ENCODE data around the gene POLR3H.

The POLR3H gene

DNA sequence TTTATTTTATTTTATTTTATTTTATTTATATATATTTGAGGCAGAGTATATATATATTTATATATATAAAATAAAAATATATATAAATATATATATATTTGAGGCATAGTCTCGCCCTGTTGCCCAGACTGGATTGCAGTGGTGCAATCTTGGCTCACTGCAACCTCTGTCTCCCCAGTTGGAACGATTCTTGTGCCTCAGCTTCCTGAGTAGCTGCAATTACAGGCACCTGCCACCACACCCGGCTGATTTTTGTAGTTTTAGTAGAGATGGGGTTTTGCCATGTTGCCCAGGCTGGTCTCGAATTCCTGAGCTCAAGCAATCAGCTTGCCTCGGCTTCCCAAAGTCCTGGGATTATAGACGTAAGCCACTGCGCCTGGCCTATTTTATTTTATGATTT, 44.0 kb downstream of the POLR3H start:
- Histone ChIP-seq H3K36me3 (ENCODE audit: control insufficient read depth, insufficient read depth, low read length) (peaks cover 19% of the 10 kb centered on the region), H3K4me1 (ENCODE audit: control insufficient read depth, insufficient read depth, low read length) (no peaks in the 10 kb centered on the region), H3K9ac (ENCODE audit: low read length) (no peak overlapping the region), H3K27ac (ENCODE audit: low read depth, low read length) (no peak overlapping the region), H3K27me3 (ENCODE audit: control insufficient read depth, insufficient read depth, low read length) (no peaks in the 10 kb centered on the region), H3K4me3 (ENCODE audit: low read length) (no peak overlapping the region)

DNA sequence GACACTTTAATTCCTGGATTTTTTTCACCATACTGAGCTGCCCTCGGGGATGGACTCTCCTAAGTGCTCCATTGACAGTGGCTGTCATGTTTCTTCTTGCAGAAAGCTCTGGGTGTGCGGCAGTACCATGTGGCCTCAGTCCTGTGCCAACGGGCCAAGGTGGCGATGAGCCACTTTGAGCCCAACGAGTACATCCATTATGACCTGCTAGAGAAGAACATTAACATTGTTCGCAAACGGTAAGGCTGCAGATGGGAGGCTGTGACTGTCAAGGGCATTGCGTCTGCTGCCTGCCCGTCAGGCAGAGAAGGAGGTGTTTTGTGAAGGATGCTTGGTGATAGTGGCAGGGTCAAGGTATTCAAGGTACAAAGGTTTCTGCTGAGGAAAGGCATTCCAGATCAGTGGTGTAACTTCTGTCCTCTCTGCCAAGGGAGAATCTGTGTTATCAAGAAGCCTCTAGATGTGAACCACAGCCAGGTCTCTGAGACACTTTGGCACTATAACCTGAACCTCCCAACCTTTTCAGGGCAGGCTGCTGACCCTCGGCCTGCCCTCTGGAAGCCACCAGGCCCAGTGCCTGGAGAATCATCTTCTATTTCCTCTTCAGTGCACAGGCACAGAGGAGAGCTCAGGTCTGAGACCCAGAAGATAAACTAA, 44.5 kb downstream of the POLR3H start:
- Histone ChIP-seq H3K9ac (ENCODE audit: low read length) (no peak overlapping the region), H3K27me3 (ENCODE audit: control insufficient read depth, insufficient read depth, low read length) (no peaks in the 10 kb centered on the region), H3K4me3 (ENCODE audit: low read length) (no peak overlapping the region), H3K4me1 (ENCODE audit: control insufficient read depth, insufficient read depth, low read length) (no peaks in the 10 kb centered on the region), H3K36me3 (ENCODE audit: control insufficient read depth, insufficient read depth, low read length) (peaks cover 16% of the 10 kb centered on the region), H3K27ac (ENCODE audit: low read depth, low read length) (no peak overlapping the region)

DNA sequence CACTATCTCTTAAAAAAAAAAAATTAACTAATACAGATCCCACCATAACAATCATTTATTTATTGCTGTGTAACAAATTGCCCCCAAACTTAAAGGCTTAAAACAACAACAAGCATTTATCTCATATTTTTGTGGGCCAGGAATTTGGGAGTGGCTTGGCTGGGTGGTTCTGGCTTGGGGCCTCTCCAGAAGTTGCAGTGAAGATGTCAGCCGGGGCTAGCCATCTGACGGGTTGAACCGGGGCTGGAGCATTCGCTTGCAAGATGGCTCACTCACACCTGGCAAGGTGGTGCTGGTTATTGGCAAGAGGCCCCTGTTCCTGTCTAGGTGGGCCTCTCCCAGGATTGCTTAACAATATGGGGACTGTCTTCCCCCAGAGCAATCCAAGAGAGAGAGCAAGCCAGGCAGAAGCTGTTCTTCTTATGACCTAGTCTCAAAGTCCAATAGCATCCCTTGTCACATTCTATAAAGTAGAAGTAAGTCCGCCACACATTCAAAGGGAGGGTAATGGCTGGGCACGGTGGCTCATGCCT, 45.9 kb downstream of the POLR3H start:
- no peak overlapping the region for H3K4me3 ChIP-seq (ENCODE audit: low read length)
- no peak overlapping the region for H3K27ac ChIP-seq (ENCODE audit: low read depth, low read length)
- no peaks in the 10 kb centered on the region for H3K4me1 ChIP-seq (ENCODE audit: control insufficient read depth, insufficient read depth, low read length)
- H3K9ac ChIP-seq (ENCODE audit: low read length): no peak overlapping the region
- H3K36me3 ChIP-seq (ENCODE audit: control insufficient read depth, insufficient read depth, low read length): peaks cover 11% of the 10 kb centered on the region
- H3K27me3 ChIP-seq (ENCODE audit: control insufficient read depth, insufficient read depth, low read length): no peaks in the 10 kb centered on the region

DNA sequence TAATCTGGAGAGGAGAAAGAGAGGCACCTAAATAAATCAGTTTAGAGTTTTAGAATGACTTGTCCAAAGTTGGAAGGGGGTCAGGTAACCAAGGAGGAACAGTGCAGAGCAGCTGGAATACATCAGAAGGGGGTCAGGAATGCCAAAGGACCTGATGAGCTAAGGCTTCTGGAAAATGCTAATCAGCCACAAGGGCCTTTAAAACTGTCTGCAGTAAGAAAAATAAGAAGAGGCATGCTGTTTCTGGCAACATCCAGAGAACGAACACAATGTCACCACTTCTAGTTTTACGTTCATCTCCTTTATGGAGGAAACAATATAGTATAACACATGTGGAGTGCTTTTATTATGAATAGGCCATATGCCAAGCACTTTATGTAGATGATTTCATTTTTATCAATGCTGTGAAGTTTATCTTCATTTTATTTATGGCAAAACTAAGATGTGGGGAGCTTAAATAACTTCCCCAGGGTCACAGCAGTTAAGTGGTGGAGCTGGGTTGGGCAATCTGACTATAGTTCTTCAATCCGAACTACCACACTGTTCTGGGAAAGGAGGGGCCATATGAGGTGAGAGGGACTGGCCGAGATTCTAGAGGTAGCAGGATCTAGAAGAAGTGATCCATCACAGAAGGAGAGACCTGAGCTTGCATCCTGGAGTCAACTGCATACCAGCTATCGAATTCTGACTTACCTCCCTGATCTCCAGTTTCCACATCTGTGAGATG, 52.7 kb downstream of the POLR3H start:
- H3K9ac ChIP-seq (ENCODE audit: low read length): no peak overlapping the region
- H3K27ac ChIP-seq (ENCODE audit: low read depth, low read length): peak overlapping the region; percentile 59
- H3K27me3 ChIP-seq (ENCODE audit: control insufficient read depth, insufficient read depth, low read length): no peaks in the 10 kb centered on the region
- peaks cover 2% of the 10 kb centered on the region for H3K36me3 ChIP-seq (ENCODE audit: control insufficient read depth, insufficient read depth, low read length)
- peaks cover 18% of the 10 kb centered on the region for H3K4me1 ChIP-seq (ENCODE audit: control insufficient read depth, insufficient read depth, low read length)
- no peak overlapping the region for H3K4me3 ChIP-seq (ENCODE audit: low read length)

DNA sequence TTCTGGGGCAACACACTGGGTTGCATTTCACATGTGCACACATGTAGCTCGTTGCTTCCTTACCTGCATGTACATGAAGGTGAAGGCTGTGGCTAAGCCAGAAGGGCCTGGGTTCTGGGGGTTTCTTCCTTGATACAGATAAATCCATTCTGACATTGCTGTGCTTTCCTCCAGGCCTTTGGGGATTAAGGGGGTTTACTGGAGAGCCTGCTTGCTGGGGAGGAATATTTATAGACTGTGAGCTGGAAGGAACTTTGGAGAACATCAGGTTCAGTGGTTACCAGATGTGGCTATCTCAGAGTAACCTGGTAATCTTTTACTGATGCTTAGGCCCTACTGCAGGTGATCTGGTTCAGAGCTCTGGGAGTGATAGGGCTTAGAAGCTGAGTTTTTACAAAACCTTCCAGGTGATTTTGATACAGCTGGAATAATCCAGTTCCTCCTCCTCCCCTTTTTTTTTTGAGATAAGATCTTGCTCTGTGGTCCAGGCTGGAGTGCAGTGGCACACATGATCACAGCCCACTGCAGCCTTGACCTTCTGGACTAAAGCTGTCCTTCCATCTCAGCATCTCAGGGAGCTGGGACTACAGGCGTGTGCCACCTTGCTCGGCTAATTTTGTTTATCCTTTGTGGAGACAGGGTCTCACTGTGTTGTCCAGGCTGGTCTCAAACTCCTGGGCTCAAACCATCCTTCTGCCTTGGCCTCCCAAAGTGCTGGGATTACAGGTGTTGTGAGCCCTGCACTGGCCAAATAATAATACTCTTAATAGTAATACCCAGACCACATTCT, 55.5 kb downstream of the POLR3H start:
- Histone ChIP-seq H3K4me1 (ENCODE audit: control insufficient read depth, insufficient read depth, low read length) (peaks cover 18% of the 10 kb centered on the region), H3K27ac (ENCODE audit: low read depth, low read length) (no peak overlapping the region), H3K9ac (ENCODE audit: low read length) (no peak overlapping the region)

DNA sequence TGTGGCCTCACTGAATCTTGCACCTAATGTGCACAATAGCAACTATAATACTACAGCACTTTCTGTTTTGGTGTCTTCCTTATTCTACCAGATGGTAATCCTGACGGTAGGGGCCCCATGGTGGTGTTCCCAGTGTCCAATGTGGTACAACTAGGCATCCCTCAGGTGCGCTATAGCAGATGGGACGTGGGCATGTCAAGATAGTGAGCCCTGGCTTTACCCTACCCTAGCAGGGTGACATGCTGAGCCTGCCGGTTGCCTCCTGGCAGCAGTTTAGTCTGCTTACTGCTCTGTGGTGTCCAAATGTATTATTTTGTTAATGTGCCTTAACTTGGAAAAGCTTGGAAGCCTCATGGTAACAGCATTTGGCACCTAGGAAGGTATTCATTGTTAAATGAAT, 56.2 kb downstream of the POLR3H start:
- no peak overlapping the region for H3K27ac ChIP-seq (ENCODE audit: low read depth, low read length)
- no peaks in the 10 kb centered on the region for H3K36me3 ChIP-seq (ENCODE audit: control insufficient read depth, insufficient read depth, low read length)
- no peaks in the 10 kb centered on the region for H3K27me3 ChIP-seq (ENCODE audit: control insufficient read depth, insufficient read depth, low read length)
- H3K4me3 ChIP-seq (ENCODE audit: low read length): no peak overlapping the region
- H3K9ac ChIP-seq (ENCODE audit: low read length): no peak overlapping the region
- H3K4me1 ChIP-seq (ENCODE audit: control insufficient read depth, insufficient read depth, low read length): peaks cover 18% of the 10 kb centered on the region

More for the DNA sequence above, 55.5 kb downstream of the POLR3H start:
- no peak overlapping the region for H3K4me3 ChIP-seq (ENCODE audit: low read length)
- no peaks in the 10 kb centered on the region for H3K27me3 ChIP-seq (ENCODE audit: control insufficient read depth, insufficient read depth, low read length)
- H3K36me3 ChIP-seq (ENCODE audit: control insufficient read depth, insufficient read depth, low read length): no peaks in the 10 kb centered on the region

DNA sequence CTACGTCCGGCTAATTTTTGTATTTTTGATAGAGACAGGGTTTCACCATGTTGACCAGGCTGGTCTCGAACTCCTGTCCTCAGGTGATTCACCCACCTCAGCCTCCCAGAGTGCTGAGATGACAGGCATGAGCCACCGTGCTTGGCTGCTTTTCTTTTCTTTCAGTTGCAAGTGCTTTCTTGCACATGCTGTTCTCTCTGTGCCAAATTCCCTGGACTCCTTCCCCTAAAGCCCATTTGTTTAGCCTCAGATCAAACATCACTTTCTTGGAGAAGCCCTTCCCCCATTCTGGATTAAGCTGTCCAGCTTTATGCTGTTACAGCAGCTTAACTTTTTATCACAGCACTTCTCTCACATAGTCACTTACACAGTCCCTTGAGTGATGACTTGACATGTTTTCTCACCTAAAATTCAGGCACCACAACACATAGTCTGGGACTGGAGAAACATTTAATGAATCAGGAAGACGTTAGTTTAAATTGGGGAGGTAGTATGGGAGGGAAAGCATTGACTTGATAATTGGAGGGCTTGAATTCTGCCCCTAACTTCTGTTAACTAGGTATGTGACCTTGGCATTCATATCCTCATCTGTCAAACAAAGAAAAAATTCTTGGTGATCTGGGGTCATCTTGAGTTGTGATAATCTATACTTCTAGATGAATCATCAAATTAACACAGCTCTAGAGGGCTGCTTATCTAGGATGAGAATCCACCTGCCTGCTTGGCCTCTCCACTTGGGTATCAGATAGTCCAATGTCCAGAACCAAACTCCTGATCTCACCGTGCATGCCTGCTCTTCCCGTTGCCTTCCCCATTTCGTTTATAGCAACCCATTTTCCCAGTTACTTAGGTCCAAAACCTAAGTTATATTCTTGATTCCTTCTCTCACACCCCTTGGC, 57.0 kb downstream of the POLR3H start:
- H3K4me3 ChIP-seq (ENCODE audit: low read length): no peak overlapping the region
- no peak overlapping the region for H3K9ac ChIP-seq (ENCODE audit: low read length)

DNA sequence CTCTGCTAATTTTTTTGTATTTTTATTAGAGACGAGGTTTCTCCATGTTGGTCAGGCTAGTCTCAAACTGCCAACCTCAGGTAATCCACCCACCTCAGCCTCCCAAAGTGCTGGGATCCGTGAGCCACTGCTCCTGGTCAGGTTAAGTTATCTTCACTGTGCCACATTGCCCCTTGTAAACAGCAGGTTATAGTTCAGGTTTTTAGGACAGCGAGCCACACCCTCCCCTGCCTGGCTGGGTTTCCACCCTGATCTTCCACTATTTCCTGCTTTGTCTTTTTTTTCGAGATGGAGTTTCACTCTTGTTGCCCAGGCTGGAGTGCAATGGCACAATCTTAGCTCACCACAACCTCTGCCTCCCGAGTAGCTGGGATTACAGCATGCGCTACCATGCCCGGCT, 59.2 kb downstream of the POLR3H start:
- H3K4me1 ChIP-seq (ENCODE audit: control insufficient read depth, insufficient read depth, low read length): peaks cover 24% of the 10 kb centered on the region
- H3K36me3 ChIP-seq (ENCODE audit: control insufficient read depth, insufficient read depth, low read length): no peaks in the 10 kb centered on the region
- no peak overlapping the region for H3K9ac ChIP-seq (ENCODE audit: low read length)
- no peaks in the 10 kb centered on the region for H3K27me3 ChIP-seq (ENCODE audit: control insufficient read depth, insufficient read depth, low read length)
- no peak overlapping the region for H3K27ac ChIP-seq (ENCODE audit: low read depth, low read length)
- no peak overlapping the region for H3K4me3 ChIP-seq (ENCODE audit: low read length)

More for the DNA sequence above, 57.0 kb downstream of the POLR3H start:
- no peaks in the 10 kb centered on the region for H3K36me3 ChIP-seq (ENCODE audit: control insufficient read depth, insufficient read depth, low read length)
- H3K27me3 ChIP-seq (ENCODE audit: control insufficient read depth, insufficient read depth, low read length): no peaks in the 10 kb centered on the region
- H3K27ac ChIP-seq (ENCODE audit: low read depth, low read length): no peak overlapping the region
- peaks cover 18% of the 10 kb centered on the region for H3K4me1 ChIP-seq (ENCODE audit: control insufficient read depth, insufficient read depth, low read length)

DNA sequence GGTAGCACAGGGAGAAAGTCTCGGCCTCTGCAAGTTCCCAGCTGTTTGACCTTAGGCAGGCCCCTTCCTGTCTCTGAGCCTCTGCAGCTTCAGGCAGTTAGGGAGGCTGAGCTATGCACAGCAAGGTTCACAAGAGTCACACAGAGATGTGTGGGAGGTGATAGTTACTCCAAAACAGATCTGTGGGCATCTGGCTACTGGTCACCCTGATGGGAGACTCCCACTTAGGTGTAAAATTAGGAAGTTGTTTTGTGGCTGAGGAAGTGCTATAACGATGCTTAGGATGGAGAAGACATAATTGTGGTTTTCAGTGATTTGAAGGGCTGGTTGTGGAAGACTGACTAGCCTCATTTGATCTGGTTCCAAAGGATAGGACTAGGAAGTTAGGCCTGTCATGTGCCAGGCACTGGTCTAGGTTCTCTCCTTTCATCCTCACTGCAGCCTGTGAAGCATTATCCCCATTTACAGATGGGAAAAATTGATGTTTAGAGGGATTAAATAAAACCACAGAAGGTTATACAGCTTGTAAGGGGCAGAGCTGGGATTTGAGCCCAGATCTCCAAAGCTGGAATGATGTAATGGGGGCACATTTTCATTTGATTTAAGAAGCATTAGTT, 61.8 kb downstream of the POLR3H start:
- no peak overlapping the region for H3K9ac ChIP-seq (ENCODE audit: low read length)
- no peaks in the 10 kb centered on the region for H3K36me3 ChIP-seq (ENCODE audit: control insufficient read depth, insufficient read depth, low read length)
- no peak overlapping the region for H3K27ac ChIP-seq (ENCODE audit: low read depth, low read length)
- no peak overlapping the region for H3K4me3 ChIP-seq (ENCODE audit: low read length)
- H3K27me3 ChIP-seq (ENCODE audit: control insufficient read depth, insufficient read depth, low read length): no peaks in the 10 kb centered on the region
- H3K4me1 ChIP-seq (ENCODE audit: control insufficient read depth, insufficient read depth, low read length): peaks cover 35% of the 10 kb centered on the region

DNA sequence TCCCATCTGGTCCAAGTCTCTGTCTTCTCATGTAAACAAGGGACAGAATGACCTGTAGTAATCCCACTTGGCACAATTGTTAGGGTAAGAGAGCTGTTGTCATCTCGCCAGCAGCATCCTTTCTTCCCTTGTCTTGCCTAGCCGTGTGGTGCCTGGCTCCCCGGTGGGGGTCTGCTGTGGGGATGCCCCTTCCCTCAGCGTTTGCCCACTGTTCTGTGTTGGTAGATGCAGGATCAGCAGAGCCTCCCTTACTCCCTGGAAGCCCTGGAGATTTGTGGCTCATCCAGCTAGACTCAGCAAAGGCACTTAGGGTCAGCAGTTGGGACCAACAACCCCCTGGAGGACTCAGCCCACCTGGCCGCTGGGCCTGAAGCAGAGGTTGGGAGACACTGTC, 62.3 kb downstream of the POLR3H start:
- Histone ChIP-seq H3K36me3 (ENCODE audit: control insufficient read depth, insufficient read depth, low read length) (no peaks in the 10 kb centered on the region), H3K4me1 (ENCODE audit: control insufficient read depth, insufficient read depth, low read length) (peaks cover 32% of the 10 kb centered on the region), H3K9ac (ENCODE audit: low read length) (no peak overlapping the region), H3K4me3 (ENCODE audit: low read length) (no peak overlapping the region), H3K27ac (ENCODE audit: low read depth, low read length) (peak overlapping the region; percentile 45), H3K27me3 (ENCODE audit: control insufficient read depth, insufficient read depth, low read length) (no peaks in the 10 kb centered on the region)

DNA sequence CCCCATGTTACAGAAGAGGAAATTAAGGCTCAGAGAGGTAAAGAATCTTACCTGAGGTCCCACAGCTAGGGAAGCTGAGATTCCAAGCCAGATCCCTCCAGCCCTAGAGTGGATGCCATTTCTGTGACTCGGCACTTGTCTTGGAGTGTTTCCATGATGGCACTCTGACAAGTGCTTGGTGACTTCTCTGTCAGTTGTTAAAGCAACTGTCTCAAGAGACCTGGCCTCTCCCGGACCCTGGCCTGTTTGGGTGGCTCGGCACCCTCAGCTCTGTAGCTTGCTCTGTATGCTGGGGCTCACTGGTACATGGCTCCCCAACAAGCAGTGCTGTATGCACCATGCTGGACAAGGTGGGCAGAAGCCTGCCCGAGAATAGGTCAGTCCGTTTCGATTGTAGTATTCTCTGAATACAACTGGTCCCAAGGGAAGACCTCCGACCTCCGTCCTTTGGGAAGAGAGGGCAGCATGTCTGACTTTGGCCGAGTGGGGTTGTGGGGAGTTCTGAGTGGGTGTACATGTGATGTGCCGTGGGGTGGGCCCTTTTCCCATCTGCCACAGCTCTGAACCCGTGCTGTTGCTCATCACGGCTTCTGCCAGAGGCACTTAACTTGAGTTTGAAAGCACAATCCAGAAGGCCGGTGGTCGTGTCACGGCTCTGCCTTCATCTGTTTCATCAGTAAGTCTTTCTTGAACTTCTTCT, 63.0 kb downstream of the POLR3H start:
- Histone ChIP-seq H3K4me1 (ENCODE audit: control insufficient read depth, insufficient read depth, low read length) (peaks cover 32% of the 10 kb centered on the region), H3K27ac (ENCODE audit: low read depth, low read length) (peak overlapping the region; percentile 45), H3K9ac (ENCODE audit: low read length) (no peak overlapping the region), H3K4me3 (ENCODE audit: low read length) (no peak overlapping the region), H3K36me3 (ENCODE audit: control insufficient read depth, insufficient read depth, low read length) (no peaks in the 10 kb centered on the region), H3K27me3 (ENCODE audit: control insufficient read depth, insufficient read depth, low read length) (no peaks in the 10 kb centered on the region)
